ENCODE data around the gene EIF4G1. TPM values are rescaled to one million over a fixed set of nuclear protein-coding genes. Genes with fewer than 3 reads are reported as not detected.

Gene EIF4G1
- total RNA-seq, 1 donor from 2014 or later = 490 TPM

GRCh38 chr3:184352897-184353545 lies 38.6 kb downstream of the EIF4G1 start:
- Mint-ChIP-seq H3K4me3 (ENCODE audit: unreplicated experiment) (no peak overlapping the region), H3K36me3 (ENCODE audit: low read depth, unreplicated experiment) (peaks cover 17% of the 10 kb centered on the region), H3K4me1 (ENCODE audit: low read depth, unreplicated experiment) (peaks cover 25% of the 10 kb centered on the region), H3K9me3 (ENCODE audit: unreplicated experiment) (no peaks in the 10 kb centered on the region), H3K27ac (ENCODE audit: unreplicated experiment) (no peak overlapping the region), H3K27me3 (ENCODE audit: low read depth, unreplicated experiment) (no peaks in the 10 kb centered on the region)
- Histone ChIP-seq H3K36me3 (ENCODE audit: insufficient read depth, low read length) (no peaks in the 10 kb centered on the region), H4K20me1 (ENCODE audit: insufficient read depth, low read length) (peaks cover 12% of the 10 kb centered on the region), H2AFZ (ENCODE audit: low read depth, low read length) (no peak overlapping the region), H3K79me2 (ENCODE audit: insufficient read depth, low read length) (no peaks in the 10 kb centered on the region), H3K4me2 (ENCODE audit: low read length) (no peak overlapping the region), H3K27me3 (ENCODE audit: insufficient read depth, low read length) (no peaks in the 10 kb centered on the region), H3K9ac (ENCODE audit: low read length) (no peak overlapping the region), H3K4me1 (ENCODE audit: insufficient read depth, low read length) (peaks cover 3% of the 10 kb centered on the region), H3K4me3 (ENCODE audit: insufficient read depth, low read depth, low read length) (no peak overlapping the region), H3K9me3 (ENCODE audit: insufficient read depth, low read depth, low read length) (no peaks in the 10 kb centered on the region), H3K27ac (ENCODE audit: low read depth, low read length) (no peak overlapping the region)
- no peak for TF ChIP-seq EZH2 (IDR thresholded peaks at IDR 0.05; ENCODE audit: insufficient read depth, low read length)
- TF ChIP-seq, protein P1, sequence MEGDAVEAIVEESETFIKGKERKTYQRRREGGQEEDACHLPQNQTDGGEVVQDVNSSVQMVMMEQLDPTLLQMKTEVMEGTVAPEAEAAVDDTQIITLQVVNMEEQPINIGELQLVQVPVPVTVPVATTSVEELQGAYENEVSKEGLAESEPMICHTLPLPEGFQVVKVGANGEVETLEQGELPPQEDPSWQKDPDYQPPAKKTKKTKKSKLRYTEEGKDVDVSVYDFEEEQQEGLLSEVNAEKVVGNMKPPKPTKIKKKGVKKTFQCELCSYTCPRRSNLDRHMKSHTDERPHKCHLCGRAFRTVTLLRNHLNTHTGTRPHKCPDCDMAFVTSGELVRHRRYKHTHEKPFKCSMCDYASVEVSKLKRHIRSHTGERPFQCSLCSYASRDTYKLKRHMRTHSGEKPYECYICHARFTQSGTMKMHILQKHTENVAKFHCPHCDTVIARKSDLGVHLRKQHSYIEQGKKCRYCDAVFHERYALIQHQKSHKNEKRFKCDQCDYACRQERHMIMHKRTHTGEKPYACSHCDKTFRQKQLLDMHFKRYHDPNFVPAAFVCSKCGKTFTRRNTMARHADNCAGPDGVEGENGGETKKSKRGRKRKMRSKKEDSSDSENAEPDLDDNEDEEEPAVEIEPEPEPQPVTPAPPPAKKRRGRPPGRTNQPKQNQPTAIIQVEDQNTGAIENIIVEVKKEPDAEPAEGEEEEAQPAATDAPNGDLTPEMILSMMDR (IDR thresholded peaks at IDR 0.05; ENCODE audit: insufficient read depth, low read depth, low read length) = no peak
- DNase-seq (ENCODE audit: low read depth) (no peak), FAIRE-seq (no peak)

GRCh38 chr3:184353546-184353941 lies 39.1 kb downstream of the EIF4G1 start:
- H3K27me3 Mint-ChIP-seq (ENCODE audit: low read depth, unreplicated experiment) = no peaks in the 10 kb centered on the region
- H3K4me1 Mint-ChIP-seq (ENCODE audit: low read depth, unreplicated experiment) = peaks cover 22% of the 10 kb centered on the region
- H3K27ac Mint-ChIP-seq (ENCODE audit: unreplicated experiment) = no peak overlapping the region
- no peak overlapping the region for H3K27ac ChIP-seq (ENCODE audit: low read depth, low read length)
- FAIRE-seq (no peak), DNase-seq (ENCODE audit: low read depth) (no peak)
- no peak overlapping the region for H3K4me2 ChIP-seq (ENCODE audit: low read length)
- peaks cover 3% of the 10 kb centered on the region for H3K4me1 ChIP-seq (ENCODE audit: insufficient read depth, low read length)
- H3K4me3 ChIP-seq (ENCODE audit: insufficient read depth, low read depth, low read length) = no peak overlapping the region
- no peak overlapping the region for H2AFZ ChIP-seq (ENCODE audit: low read depth, low read length)
- no peaks in the 10 kb centered on the region for H3K9me3 Mint-ChIP-seq (ENCODE audit: unreplicated experiment)
- H3K27me3 ChIP-seq (ENCODE audit: insufficient read depth, low read length) = no peaks in the 10 kb centered on the region
- no peak for TF ChIP-seq EZH2 (IDR thresholded peaks at IDR 0.05; ENCODE audit: insufficient read depth, low read length)
- TF ChIP-seq, protein P1 (IDR thresholded peaks at IDR 0.05; ENCODE audit: insufficient read depth, low read depth, low read length) = no peak
- H4K20me1 ChIP-seq (ENCODE audit: insufficient read depth, low read length) = peaks cover 13% of the 10 kb centered on the region
- H3K36me3 ChIP-seq (ENCODE audit: insufficient read depth, low read length) = no peaks in the 10 kb centered on the region
- no peak overlapping the region for H3K9ac ChIP-seq (ENCODE audit: low read length)
- H3K36me3 Mint-ChIP-seq (ENCODE audit: low read depth, unreplicated experiment) = peaks cover 18% of the 10 kb centered on the region
- H3K4me3 Mint-ChIP-seq (ENCODE audit: unreplicated experiment) = no peak overlapping the region
- no peaks in the 10 kb centered on the region for H3K79me2 ChIP-seq (ENCODE audit: insufficient read depth, low read length)
- H3K9me3 ChIP-seq (ENCODE audit: insufficient read depth, low read depth, low read length) = no peaks in the 10 kb centered on the region

DNA sequence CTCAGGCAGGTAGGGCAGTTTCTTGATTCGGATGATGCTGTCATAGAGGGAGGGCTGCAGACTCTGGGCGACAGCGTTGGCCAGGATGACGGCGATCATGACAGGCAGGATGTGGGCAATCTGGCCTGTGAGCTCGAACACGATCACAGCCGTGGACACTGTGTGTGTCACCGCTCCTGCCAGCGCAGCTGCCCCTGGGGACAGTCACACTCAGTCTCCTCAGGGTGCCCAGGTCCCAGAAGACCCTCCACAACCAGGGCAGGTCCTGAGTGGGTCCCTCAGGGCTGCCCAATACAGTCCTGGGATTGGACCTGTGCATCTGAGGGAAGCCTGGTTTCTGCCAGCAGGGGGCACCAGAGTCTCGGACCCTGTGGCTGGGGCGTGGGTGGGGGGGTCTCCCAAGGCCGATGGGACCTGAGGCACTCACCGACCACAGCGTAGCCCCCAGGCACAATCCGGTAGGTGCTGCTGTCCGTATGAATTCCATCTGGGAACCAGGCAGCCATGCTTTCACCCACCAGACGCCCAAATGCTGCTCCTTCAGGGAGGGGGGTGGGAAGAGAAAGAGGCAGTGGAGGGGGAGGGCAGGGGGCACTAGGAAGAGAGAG lies 39.8 kb downstream of the EIF4G1 start:
- Mint-ChIP-seq H3K4me1 (ENCODE audit: low read depth, unreplicated experiment) (peaks cover 18% of the 10 kb centered on the region), H3K36me3 (ENCODE audit: low read depth, unreplicated experiment) (peaks cover 16% of the 10 kb centered on the region), H3K27ac (ENCODE audit: unreplicated experiment) (no peak overlapping the region), H3K4me3 (ENCODE audit: unreplicated experiment) (no peak overlapping the region), H3K27me3 (ENCODE audit: low read depth, unreplicated experiment) (no peaks in the 10 kb centered on the region), H3K9me3 (ENCODE audit: unreplicated experiment) (no peaks in the 10 kb centered on the region)
- no peak for TF ChIP-seq EZH2 (IDR thresholded peaks at IDR 0.05; ENCODE audit: insufficient read depth, low read length)
- TF ChIP-seq, protein P1 (IDR thresholded peaks at IDR 0.05; ENCODE audit: insufficient read depth, low read depth, low read length) = peak; percentile 52
- Histone ChIP-seq H3K4me3 (ENCODE audit: insufficient read depth, low read depth, low read length) (no peak overlapping the region), H4K20me1 (ENCODE audit: insufficient read depth, low read length) (peaks cover 18% of the 10 kb centered on the region), H3K9ac (ENCODE audit: low read length) (no peak overlapping the region), H3K27ac (ENCODE audit: low read depth, low read length) (no peak overlapping the region), H3K36me3 (ENCODE audit: insufficient read depth, low read length) (no peaks in the 10 kb centered on the region), H3K4me2 (ENCODE audit: low read length) (no peak overlapping the region), H3K79me2 (ENCODE audit: insufficient read depth, low read length) (no peaks in the 10 kb centered on the region), H3K27me3 (ENCODE audit: insufficient read depth, low read length) (no peaks in the 10 kb centered on the region), H3K4me1 (ENCODE audit: insufficient read depth, low read length) (peaks cover 3% of the 10 kb centered on the region), H2AFZ (ENCODE audit: low read depth, low read length) (no peak overlapping the region), H3K9me3 (ENCODE audit: insufficient read depth, low read depth, low read length) (no peaks in the 10 kb centered on the region)
- FAIRE-seq = no peak
- no peak for DNase-seq (ENCODE audit: low read depth)

Measured in astrocyte (in vitro differentiated cells and primary cell).